DND-41 (cell line): ENCODE results near the gene LIMD2.

Experiments
- CTCF ChIP-seq: IDR thresholded peaks from 2 replicates; pipeline ENCODE4 v1.5.1; 2012; ENCODE audit warnings: borderline replicate concordance, low read length, moderate library complexity, mild to moderate bottlenecking; ENCODE audit not compliant: poor library complexity, severe bottlenecking; ENCODE audit errors: extremely low read depth
- EZH2 ChIP-seq: IDR thresholded peaks from 3 replicates; pipeline ENCODE4 v1.6.1; 2012; ENCODE audit warnings: borderline replicate concordance, low read depth, mild to moderate bottlenecking, moderate library complexity, low read length, inconsistent platforms; ENCODE audit not compliant: severe bottlenecking

- TF ChIP-seq CTCF (no peak), EZH2 (no peak)
Measured at GRCh38 chr17:63718988-63719387, 19.1 kb upstream of the LIMD2 start.
